ENCODE results near the gene SAP30L. TPM values are rescaled to one million over a fixed set of nuclear protein-coding genes. Genes with fewer than 3 reads are reported as not detected.

SAP30L gene
- total and polyA plus RNA-seq, 4 donors: 18.2 to 35.4 (median 30.0) TPM

GRCh38 chr5:154403234-154403633 is 42.6 kb upstream of the SAP30L start:
- no peak for TF ChIP-seq CTCF (IDR thresholded peaks at IDR 0.05; ENCODE audit: control extremely low read depth, extremely low read depth)
- 98 to 100% methylated on average over 4 of the region's 4 CpGs for WGBS, 2 donors
- no peak for DNase-seq
- Histone ChIP-seq H3K4me1 (ENCODE audit: control insufficient read depth in 5 of 5, insufficient read depth in 5 of 5, low read length in 5 of 5) (peaks cover 0 to 17% (median 2%) of the 10 kb centered on the region in 5 donors), H3K27ac (ENCODE audit: low read depth in 1 of 2, low read length in 1 of 2) (no peak overlapping the region), H3K36me3 (ENCODE audit: control insufficient read depth in 4 of 4, insufficient read depth in 4 of 4, low read length in 4 of 4) (peaks cover 0 to 6% (median 0%) of the 10 kb centered on the region in 4 donors), H3K9ac (ENCODE audit: insufficient read depth in 1 of 2, low read length in 2 of 2) (no peak overlapping the region), H3K9me3 (ENCODE audit: control insufficient read depth in 4 of 4, insufficient read depth in 3 of 4, low read length in 3 of 4) (no peaks in the 10 kb centered on the region), H3K27me3 (ENCODE audit: control insufficient read depth in 3 of 3, insufficient read depth in 3 of 3, low read length in 2 of 3) (no peaks in the 10 kb centered on the region), H3K4me3 (no peak overlapping the region)
- ATAC-seq (ENCODE audit: insufficient read depth, low FRiP score): no peak

GRCh38 chr5:154403776-154404387 is 41.9 kb upstream of the SAP30L start:
- ATAC-seq (ENCODE audit: insufficient read depth, low FRiP score): no peak
- Histone ChIP-seq H3K9ac (ENCODE audit: insufficient read depth in 1 of 2, low read length in 2 of 2) (no peak overlapping the region), H3K4me1 (ENCODE audit: control insufficient read depth in 5 of 5, insufficient read depth in 5 of 5, low read length in 5 of 5) (peaks cover 0 to 17% (median 2%) of the 10 kb centered on the region in 5 donors), H3K4me3 (no peak overlapping the region), H3K36me3 (ENCODE audit: control insufficient read depth in 4 of 4, insufficient read depth in 4 of 4, low read length in 4 of 4) (peaks cover 0 to 5% (median 0%) of the 10 kb centered on the region in 4 donors), H3K27ac (ENCODE audit: low read depth in 1 of 2, low read length in 1 of 2) (no peak overlapping the region), H3K27me3 (ENCODE audit: control insufficient read depth in 3 of 3, insufficient read depth in 3 of 3, low read length in 2 of 3) (no peaks in the 10 kb centered on the region), H3K9me3 (ENCODE audit: control insufficient read depth in 4 of 4, insufficient read depth in 3 of 4, low read length in 3 of 4) (no peaks in the 10 kb centered on the region)
- TF ChIP-seq CTCF (IDR thresholded peaks at IDR 0.05; ENCODE audit: control extremely low read depth, extremely low read depth): no peak
- no peak for DNase-seq
- whole genome bisulfite sequencing, 2 donors: 89 to 95% methylated on average over 8 of the region's 8 CpGs

- 7 to 8% methylated on average over 37 of the region's 37 CpGs for WGBS, 2 donors
- TF ChIP-seq CTCF (IDR thresholded peaks at IDR 0.05; ENCODE audit: control extremely low read depth, extremely low read depth): peak; percentile 80
- H3K4me3 ChIP-seq: no peak overlapping the region
- peaks cover 0 to 17% (median 2%) of the 10 kb centered on the region in 5 donors for H3K4me1 ChIP-seq (ENCODE audit: control insufficient read depth in 5 of 5, insufficient read depth in 5 of 5, low read length in 5 of 5)
- ATAC-seq (ENCODE audit: insufficient read depth, low FRiP score): peak; percentile 95
- H3K36me3 ChIP-seq (ENCODE audit: control insufficient read depth in 4 of 4, insufficient read depth in 4 of 4, low read length in 4 of 4): peaks cover 0 to 3% (median 0%) of the 10 kb centered on the region in 4 donors
- H3K9ac ChIP-seq (ENCODE audit: insufficient read depth in 1 of 2, low read length in 2 of 2): no peak overlapping the region
- H3K27ac ChIP-seq (ENCODE audit: low read depth in 1 of 2, low read length in 1 of 2): no peak overlapping the region
- H3K9me3 ChIP-seq (ENCODE audit: control insufficient read depth in 4 of 4, insufficient read depth in 3 of 4, low read length in 3 of 4): no peaks in the 10 kb centered on the region
- H3K27me3 ChIP-seq (ENCODE audit: control insufficient read depth in 3 of 3, insufficient read depth in 3 of 3, low read length in 2 of 3): no peaks in the 10 kb centered on the region
- peak; percentile 84 to 85 (median 84) for DNase-seq
Observed at GRCh38 chr5:154405078-154405792, 40.6 kb upstream of the SAP30L start.
